Measurements from ENCODE around the gene RXRB.
"Not testable (repeated sequence)": the region's sequence is repeated elsewhere in the genome, so short reads cannot be mapped to it uniquely, and the experiment has no call there.

RXRB gene

GRCh38 chr6:33161354-33162331 is 38.8 kb downstream of the RXRB start:
- peak; percentile 71 for DNase-seq (ENCODE audit: low spot score)

GRCh38 chr6:33160728-33161344 is 39.6 kb downstream of the RXRB start:
- no peak for DNase-seq (ENCODE audit: low spot score)

GRCh38 chr6:33160096-33160495 is 40.4 kb downstream of the RXRB start:
- DNase-seq (ENCODE audit: low spot score): no peak

- DNase-seq (ENCODE audit: low spot score): no peak
Measured at GRCh38 chr6:33156964-33157363, 43.5 kb downstream of the RXRB start.

GRCh38 chr6:33156561-33156960 is 43.9 kb downstream of the RXRB start:
- DNase-seq (ENCODE audit: low spot score): no peak

- no peak for DNase-seq (ENCODE audit: low spot score)
Measured at GRCh38 chr6:33154349-33154748, 46.1 kb downstream of the RXRB start.

- no peak for DNase-seq (ENCODE audit: low spot score)
Measured at GRCh38 chr6:33151050-33151449, 49.4 kb downstream of the RXRB start.

GRCh38 chr6:33150560-33150959 is 49.9 kb downstream of the RXRB start:
- not testable (repeated sequence) for DNase-seq (ENCODE audit: low spot score)

GRCh38 chr6:33147807-33148666 is 52.4 kb downstream of the RXRB start:
- DNase-seq (ENCODE audit: low spot score): peak; percentile 50

- DNase-seq (ENCODE audit: low spot score): no peak
Measured at GRCh38 chr6:33144373-33144772, 56.1 kb downstream of the RXRB start.
